HCT116 (cell line): ENCODE measurements around the gene USP53. TPM values are rescaled to one million over a fixed set of nuclear protein-coding genes. Genes with fewer than 3 reads are reported as not detected.

Source experiments
- ATAC-seq: fragments of 200-7000 bp; cut with Tn5 transposase; 2 replicates; pipeline ENCODE4 v1.9.1; 2020; ENCODE audit warnings: mild to moderate bottlenecking, moderate library complexity
- BruUV-seq: library from RNA; stranded (reverse); fragments of 400-500 nt; replicated peaks from 2 replicates; lab custom pipeline; 2021; lab: Mats Ljungman, UMichigan
- CTCF ChIA-PET: fragments of 300-600 bp; sonication (Branson Sonifier 250); formaldehyde crosslinking; loops from one replicate; lab custom pipeline; 2021; ENCODE audit warnings: antibody characterized with exemption; lab: Charles Lee
- POLR2A ChIA-PET: fragments of 300-600, 350-600 bp; sonication (Branson Sonifier 250); formaldehyde crosslinking; loops from one replicate; lab custom pipeline; 2021; ENCODE audit warnings: antibody characterized with exemption; lab: Charles Lee
- RAD21 ChIA-PET, 2 experiments: fragments of 300-600 bp; sonication (Branson Sonifier 250); formaldehyde crosslinking; loops; one replicate each; lab custom pipeline; 2023; ENCODE audit warnings: low total read pairs in 2 of 2; ENCODE audit not compliant: uncharacterized antibody in 2 of 2, unreplicated experiment in 2 of 2, low non-redundant PET in 1 of 2; lab: Charles Lee
- DNase-seq: peaks from one replicate; pipeline ENCODE4 v3.0.0-alpha.2; 2010; ENCODE audit warnings: low read depth, low spot score
- H2AFZ ChIP-seq: fragments of 200-600 bp; shearing (Covaris generic), sonication (generic); 2 replicates; pipeline ENCODE4 v1.6.1; 2017; ENCODE audit warnings: low read depth, mixed run types, mixed read lengths, antibody characterized with exemption, low read length; ENCODE audit not compliant: poor library complexity, severe bottlenecking
- H3K27ac ChIP-seq: 2 replicates; pipeline ENCODE4 v1.5.1; 2012; ENCODE audit warnings: low read depth, low read length
- H3K27me3 ChIP-seq: fragments of 200-600 bp; sonication (generic); 2 replicates; pipeline ENCODE4 v1.6.1; 2016; ENCODE audit warnings: mixed run types, low read length, mixed read lengths; ENCODE audit not compliant: insufficient read depth
- H3K36me3 ChIP-seq, 2 experiments: fragments of 200-500 bp in 1 of 2; fragments of 200-600 bp in 1 of 2; sonication (Bioruptor generic) in 1 of 2; sonication (generic) in 1 of 2; 2 replicates each; pipeline versions ENCODE4 v1.5.1 to v1.6.1; 2014 to 2016; ENCODE audit warnings: low read length in 2 of 2, inconsistent platforms in 1 of 2, mixed read lengths in 1 of 2, mixed run types in 1 of 2; ENCODE audit not compliant: insufficient read depth in 2 of 2, control insufficient read depth in 1 of 2
- H3K4me1 ChIP-seq, 2 experiments: fragments of 200-600 bp in 1 of 2; sonication (generic) in 1 of 2; 2 replicates each; pipeline versions ENCODE4 v1.5.1 to v1.6.1; 2012 to 2017; ENCODE audit warnings: low read length in 2 of 2, inconsistent platforms in 1 of 2, mild to moderate bottlenecking in 1 of 2, mixed read lengths in 1 of 2, mixed run types in 1 of 2, moderate library complexity in 1 of 2; ENCODE audit not compliant: insufficient read depth in 2 of 2, control insufficient read depth in 1 of 2
- H3K4me2 ChIP-seq: fragments of 200-600 bp; sonication (generic); 2 replicates; pipeline ENCODE4 v1.6.1; 2017; ENCODE audit warnings: mixed run types, low read length, mixed read lengths
- H3K4me3 ChIP-seq, 2 experiments: fragments of 200-600 bp in 1 of 2; sonication (generic) in 1 of 2; replicated peaks in 1 of 2; 2 replicates each; pipeline ENCODE4 v1.5.1; 2011 to 2016; ENCODE audit warnings: low read length in 2 of 2, control low read depth in 1 of 2, low read depth in 1 of 2, mild to moderate bottlenecking in 1 of 2, mixed read lengths in 1 of 2, mixed run types in 1 of 2
- H3K79me2 ChIP-seq: fragments of 200-600 bp; sonication (generic); 2 replicates; pipeline ENCODE4 v1.6.1; 2017; ENCODE audit warnings: mild to moderate bottlenecking, mixed run types, low read length, moderate library complexity, mixed read lengths; ENCODE audit not compliant: insufficient read depth
- H3K9ac ChIP-seq: fragments of 200-600 bp; sonication (generic); 2 replicates; pipeline ENCODE4 v1.6.1; 2016; ENCODE audit warnings: low read length, mixed read lengths
- H3K9me2 ChIP-seq: fragments of 200-600 bp; sonication (generic), shearing (Covaris generic); 2 replicates; pipeline ENCODE4 v1.6.1; 2017; ENCODE audit warnings: mixed run types, mild to moderate bottlenecking, moderate library complexity; ENCODE audit not compliant: insufficient read depth
- H3K9me3 ChIP-seq, 2 experiments: fragments of 200-500 bp in 1 of 2; fragments of 200-600 bp in 1 of 2; sonication (Bioruptor generic) in 1 of 2; sonication (generic) in 1 of 2; 2 replicates each; pipeline ENCODE4 v1.6.1; 2014 to 2017; ENCODE audit warnings: low read length in 2 of 2, mixed read lengths in 2 of 2, inconsistent platforms in 1 of 2, low read depth in 1 of 2, mild to moderate bottlenecking in 1 of 2, mixed run types in 1 of 2, moderate library complexity in 1 of 2; ENCODE audit not compliant: control insufficient read depth in 1 of 2, insufficient read depth in 1 of 2
- H4K20me1 ChIP-seq: fragments of 200-600 bp; sonication (generic), shearing (Covaris generic); 2 replicates; pipeline ENCODE4 v1.6.1; 2017; ENCODE audit warnings: mixed run types, mild to moderate bottlenecking, moderate library complexity; ENCODE audit not compliant: insufficient read depth
- CEBPB ChIP-seq: IDR thresholded peaks from 2 replicates; pipeline ENCODE4 v1.6.1; 2012; ENCODE audit warnings: low read depth
- ELF1 ChIP-seq: IDR thresholded peaks from 2 replicates; pipeline ENCODE4 v1.6.1; 2012; ENCODE audit warnings: low read depth, borderline replicate concordance
- EZH2phosphoT487 ChIP-seq: fragments of 200-600 bp; IDR thresholded peaks from 2 replicates; pipeline ENCODE4 v1.6.1; 2018; ENCODE audit warnings: antibody characterized with exemption, borderline replicate concordance
- FOSL1 ChIP-seq: IDR thresholded peaks from 2 replicates; pipeline ENCODE4 v1.6.1; 2012; ENCODE audit warnings: low read depth
- JUND ChIP-seq: IDR thresholded peaks from 2 replicates; pipeline ENCODE4 v1.6.1; 2012
- POLR2A ChIP-seq: IDR thresholded peaks from 2 replicates; pipeline ENCODE4 v1.7.0; 2011; ENCODE audit warnings: borderline replicate concordance; ENCODE audit not compliant: insufficient read depth, insufficient read length; ENCODE audit errors: extremely low read depth
- RAD21 ChIP-seq: IDR thresholded peaks from 2 replicates; pipeline ENCODE4 v1.6.1; 2012; ENCODE audit warnings: low read depth, mild to moderate bottlenecking
- REST ChIP-seq: IDR thresholded peaks from 2 replicates; pipeline ENCODE4 v1.6.1; 2012; ENCODE audit warnings: low read depth
- SIN3A ChIP-seq: IDR thresholded peaks from 2 replicates; pipeline ENCODE4 v1.6.1; 2012; ENCODE audit warnings: low read depth
- SRF ChIP-seq: IDR thresholded peaks from 2 replicates; pipeline ENCODE4 v1.6.1; 2012; ENCODE audit warnings: low read depth
- TCF7L2 ChIP-seq: IDR thresholded peaks from 2 replicates; pipeline ENCODE4 v1.7.0; 2011; ENCODE audit warnings: borderline replicate concordance, inconsistent platforms; ENCODE audit not compliant: insufficient read depth, insufficient read length; ENCODE audit errors: extremely low read depth
- YY1 ChIP-seq: IDR thresholded peaks from 2 replicates; pipeline ENCODE4 v1.6.1; 2011; ENCODE audit warnings: low read length, low read depth, moderate library complexity, mild to moderate bottlenecking; ENCODE audit not compliant: insufficient replicate concordance; ENCODE audit errors: extremely low read depth
- ZBTB33 ChIP-seq: IDR thresholded peaks from 2 replicates; pipeline ENCODE4 v1.6.1; 2011; ENCODE audit warnings: mild to moderate bottlenecking, low read length, moderate library complexity; ENCODE audit not compliant: insufficient replicate concordance; ENCODE audit errors: extremely low read depth
- intact Hi-C: fragments of 100-400 bp; cut with micrococcal nuclease; formaldehyde crosslinking; loops from 2 replicates; pipeline ENCODE4 v1.10.0; 2022
- total RNA-seq: library from RNA; stranded (reverse); gene quantifications from one replicate; pipeline ENCODE4 v1.2.1, GENCODE V29; 2021; ENCODE audit not compliant: unreplicated experiment
- TF ChIP-seq, protein P1 (sequence below): IDR thresholded peaks from 2 replicates; pipeline ENCODE4 v1.6.1; 2012
- TF ChIP-seq, protein P2 (sequence below), 3 experiments: fragments of 200-600 bp in 1 of 3; sonication (generic) in 1 of 3; IDR thresholded peaks in 2 of 3; conservative IDR thresholded peaks in 1 of 3; 2 replicates each; pipeline ENCODE4 v1.5.1; 2012 to 2017; ENCODE audit warnings: low read depth in 2 of 3, low read length in 2 of 3, antibody characterized with exemption in 1 of 3, borderline replicate concordance in 1 of 3, control low read depth in 1 of 3, mild to moderate bottlenecking in 1 of 3, mixed read lengths in 1 of 3, mixed run types in 1 of 3, moderate library complexity in 1 of 3; ENCODE audit not compliant: insufficient read depth in 1 of 3

USP53 gene
- total RNA-seq, 1 experiment from 2014 or later = 22.0 TPM

- intact Hi-C loops = no loop called here
- H4K20me1 ChIP-seq = no peaks in the 10 kb centered on the region
- no peak overlapping the region for H3K4me2 ChIP-seq
- H3K27me3 ChIP-seq = no peaks in the 10 kb centered on the region
- H2AFZ ChIP-seq = no peak overlapping the region
- H3K9ac ChIP-seq = no peak overlapping the region
- ChIA-PET POLR2A (no interaction called here), RAD21 (no interaction called here), CTCF (no interaction called here)
- no peak for ATAC-seq
- BruUV-seq = no TSS peak
- H3K79me2 ChIP-seq = no peaks in the 10 kb centered on the region
- DNase-seq = no peak
- no peaks in the 10 kb centered on the region for H3K36me3 ChIP-seq
- H3K4me1 ChIP-seq = no peaks in the 10 kb centered on the region
- H3K9me3 ChIP-seq = no peaks in the 10 kb centered on the region
- H3K4me3 ChIP-seq = no peak overlapping the region
- TF ChIP-seq EZH2phosphoT487 = no peak
- TF ChIP-seq, protein P1, sequence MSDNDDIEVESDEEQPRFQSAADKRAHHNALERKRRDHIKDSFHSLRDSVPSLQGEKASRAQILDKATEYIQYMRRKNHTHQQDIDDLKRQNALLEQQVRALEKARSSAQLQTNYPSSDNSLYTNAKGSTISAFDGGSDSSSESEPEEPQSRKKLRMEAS = no peak
- no peak for TF ChIP-seq SRF
- TF ChIP-seq CEBPB = no peak
- no peak for TF ChIP-seq FOSL1
- no peak for TF ChIP-seq POLR2A
- no peak for TF ChIP-seq TCF7L2
- no peak for TF ChIP-seq YY1
- H3K9me2 ChIP-seq = no peaks in the 10 kb centered on the region
- no peak overlapping the region for H3K27ac ChIP-seq
Observed at GRCh38 chr4:119179011-119179410, 33.5 kb upstream of the USP53 start.

GRCh38 chr4:119184128-119184527 is 28.4 kb upstream of the USP53 start:
- H3K4me2 ChIP-seq = no peak overlapping the region
- intact Hi-C loops = no loop called here
- ChIA-PET CTCF (no interaction called here), RAD21 (no interaction called here), POLR2A (no interaction called here)
- no peak overlapping the region for H3K4me3 ChIP-seq
- no peak overlapping the region for H3K27ac ChIP-seq
- no peak overlapping the region for H2AFZ ChIP-seq
- H3K79me2 ChIP-seq = no peaks in the 10 kb centered on the region
- no peaks in the 10 kb centered on the region for H3K9me2 ChIP-seq
- no peaks in the 10 kb centered on the region for H3K36me3 ChIP-seq
- H3K9ac ChIP-seq = no peak overlapping the region
- H3K4me1 ChIP-seq = peaks cover 4 to 8% of the 10 kb centered on the region in 2 experiments; a peak in 2 of 4 replicates
- no peaks in the 10 kb centered on the region for H3K9me3 ChIP-seq
- H4K20me1 ChIP-seq = no peaks in the 10 kb centered on the region
- H3K27me3 ChIP-seq = no peaks in the 10 kb centered on the region
- ATAC-seq (no peak), DNase-seq (no peak)
- no TSS peak for BruUV-seq
- no peak for TF ChIP-seq SIN3A
- TF ChIP-seq JUND = no peak
- TF ChIP-seq, protein P2, sequence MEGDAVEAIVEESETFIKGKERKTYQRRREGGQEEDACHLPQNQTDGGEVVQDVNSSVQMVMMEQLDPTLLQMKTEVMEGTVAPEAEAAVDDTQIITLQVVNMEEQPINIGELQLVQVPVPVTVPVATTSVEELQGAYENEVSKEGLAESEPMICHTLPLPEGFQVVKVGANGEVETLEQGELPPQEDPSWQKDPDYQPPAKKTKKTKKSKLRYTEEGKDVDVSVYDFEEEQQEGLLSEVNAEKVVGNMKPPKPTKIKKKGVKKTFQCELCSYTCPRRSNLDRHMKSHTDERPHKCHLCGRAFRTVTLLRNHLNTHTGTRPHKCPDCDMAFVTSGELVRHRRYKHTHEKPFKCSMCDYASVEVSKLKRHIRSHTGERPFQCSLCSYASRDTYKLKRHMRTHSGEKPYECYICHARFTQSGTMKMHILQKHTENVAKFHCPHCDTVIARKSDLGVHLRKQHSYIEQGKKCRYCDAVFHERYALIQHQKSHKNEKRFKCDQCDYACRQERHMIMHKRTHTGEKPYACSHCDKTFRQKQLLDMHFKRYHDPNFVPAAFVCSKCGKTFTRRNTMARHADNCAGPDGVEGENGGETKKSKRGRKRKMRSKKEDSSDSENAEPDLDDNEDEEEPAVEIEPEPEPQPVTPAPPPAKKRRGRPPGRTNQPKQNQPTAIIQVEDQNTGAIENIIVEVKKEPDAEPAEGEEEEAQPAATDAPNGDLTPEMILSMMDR (IDR thresholded peaks at IDR 0.05 in 2 of 3, conservative IDR thresholded peaks at IDR 0.05 in 1 of 3; ENCODE audit: borderline replicate concordance in 1 of 3, insufficient read depth in 1 of 3, low read depth in 2 of 3, low read length in 2 of 3) = no peak
- no peak for TF ChIP-seq RAD21
- TF ChIP-seq REST = no peak
- TF ChIP-seq ELF1 = no peak
- TF ChIP-seq FOSL1 = no peak
- no peak for TF ChIP-seq CEBPB
- TF ChIP-seq ZBTB33 = no peak
